ENCODE results near the gene SCN4A. TPM values are rescaled to one million over a fixed set of nuclear protein-coding genes. Genes with fewer than 3 reads are reported as not detected.

Gene SCN4A
- total RNA-seq, 2 donors from 2014 or later: 3.9 to 4.4 TPM

DNA sequence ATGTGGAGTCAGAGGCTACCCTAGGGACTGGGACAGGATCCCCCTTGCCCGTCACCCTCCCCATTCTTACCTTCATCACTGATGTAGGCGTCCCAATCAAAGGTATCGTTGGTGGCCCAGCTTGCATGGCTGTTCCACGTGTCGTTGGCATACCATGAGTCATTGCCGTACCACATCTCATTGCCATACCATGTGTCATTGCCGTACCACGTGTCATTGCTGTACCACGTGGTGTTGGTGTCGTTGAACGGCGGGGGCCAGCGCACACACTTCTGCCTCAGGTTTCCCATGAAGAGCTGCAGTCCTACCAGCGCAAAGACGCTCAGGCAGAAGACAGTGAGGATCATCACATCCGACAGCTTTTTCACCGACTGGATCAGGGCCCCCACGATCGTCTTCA, 4.8 kb downstream of the SCN4A start:
- H3K36me3 Mint-ChIP-seq (ENCODE audit: low read depth): no peaks in the 10 kb centered on the region
- no peaks in the 10 kb centered on the region for H3K27me3 ChIP-seq (ENCODE audit: control insufficient read depth, insufficient read depth, low read length, poor library complexity, severe bottlenecking)
- H3K27ac ChIP-seq (ENCODE audit: low read depth, low read length): no peak overlapping the region
- TF ChIP-seq, protein P1, sequence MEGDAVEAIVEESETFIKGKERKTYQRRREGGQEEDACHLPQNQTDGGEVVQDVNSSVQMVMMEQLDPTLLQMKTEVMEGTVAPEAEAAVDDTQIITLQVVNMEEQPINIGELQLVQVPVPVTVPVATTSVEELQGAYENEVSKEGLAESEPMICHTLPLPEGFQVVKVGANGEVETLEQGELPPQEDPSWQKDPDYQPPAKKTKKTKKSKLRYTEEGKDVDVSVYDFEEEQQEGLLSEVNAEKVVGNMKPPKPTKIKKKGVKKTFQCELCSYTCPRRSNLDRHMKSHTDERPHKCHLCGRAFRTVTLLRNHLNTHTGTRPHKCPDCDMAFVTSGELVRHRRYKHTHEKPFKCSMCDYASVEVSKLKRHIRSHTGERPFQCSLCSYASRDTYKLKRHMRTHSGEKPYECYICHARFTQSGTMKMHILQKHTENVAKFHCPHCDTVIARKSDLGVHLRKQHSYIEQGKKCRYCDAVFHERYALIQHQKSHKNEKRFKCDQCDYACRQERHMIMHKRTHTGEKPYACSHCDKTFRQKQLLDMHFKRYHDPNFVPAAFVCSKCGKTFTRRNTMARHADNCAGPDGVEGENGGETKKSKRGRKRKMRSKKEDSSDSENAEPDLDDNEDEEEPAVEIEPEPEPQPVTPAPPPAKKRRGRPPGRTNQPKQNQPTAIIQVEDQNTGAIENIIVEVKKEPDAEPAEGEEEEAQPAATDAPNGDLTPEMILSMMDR (conservative IDR thresholded peaks at IDR 0.05): no peak
- H3K9me3 Mint-ChIP-seq: no peaks in the 10 kb centered on the region
- no peak for DNase-seq
- peaks cover 13% of the 10 kb centered on the region for H3K27me3 Mint-ChIP-seq (ENCODE audit: insufficient read depth)
- no peaks in the 10 kb centered on the region for H3K9me3 ChIP-seq (ENCODE audit: control insufficient read depth, low read length)
- H3K27ac Mint-ChIP-seq: no peak overlapping the region
- H3K4me3 ChIP-seq (ENCODE audit: low read length): no peak overlapping the region
- no peaks in the 10 kb centered on the region for H3K4me1 ChIP-seq (ENCODE audit: control insufficient read depth, insufficient read depth, low read length)
- H3K4me3 Mint-ChIP-seq: no peak overlapping the region
- H3K9ac ChIP-seq (ENCODE audit: extremely low read depth, low read length, poor library complexity, severe bottlenecking): no peak overlapping the region
- H3K36me3 ChIP-seq (ENCODE audit: control insufficient read depth, insufficient read depth, low read length): no peaks in the 10 kb centered on the region
- 94 to 96% methylated on average over 17 to 19 of the region's 19 CpGs for WGBS, 2 experiments (ENCODE audit: insufficient coverage in 1 of 2, insufficient read length in 1 of 2)
- H3K4me1 Mint-ChIP-seq: no peaks in the 10 kb centered on the region

DNA sequence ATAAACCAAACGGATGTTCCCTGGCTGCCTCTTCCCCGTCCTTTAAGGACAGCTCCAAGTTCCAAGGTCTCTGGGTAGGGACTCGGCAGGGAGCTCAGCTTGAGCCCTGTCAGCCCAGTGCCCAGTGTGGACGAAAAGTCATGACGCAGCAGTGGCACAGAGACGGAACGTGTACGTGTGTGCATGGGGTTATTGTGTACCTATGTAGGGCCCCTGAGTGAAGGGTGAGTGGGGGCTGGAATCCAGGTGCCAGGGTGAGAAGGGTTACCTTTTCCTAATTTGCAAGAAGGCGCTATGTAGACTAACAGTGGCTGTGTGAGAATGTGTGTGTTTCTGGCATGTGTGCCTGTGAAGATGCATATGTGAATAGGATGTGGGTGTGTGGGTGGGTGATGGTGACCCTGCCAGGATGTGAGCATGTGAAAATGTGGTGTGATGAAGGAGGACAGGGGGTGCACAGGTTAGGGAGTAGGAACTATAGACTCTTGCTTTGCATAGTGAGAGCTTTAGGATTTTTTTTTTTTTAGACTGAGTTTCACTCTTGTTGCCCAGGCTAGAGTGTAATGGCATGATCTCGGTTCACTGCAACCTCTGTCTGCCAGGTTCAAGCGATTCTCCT, 6.0 kb downstream of the SCN4A start:
- no peak overlapping the region for H3K4me3 Mint-ChIP-seq

DNA sequence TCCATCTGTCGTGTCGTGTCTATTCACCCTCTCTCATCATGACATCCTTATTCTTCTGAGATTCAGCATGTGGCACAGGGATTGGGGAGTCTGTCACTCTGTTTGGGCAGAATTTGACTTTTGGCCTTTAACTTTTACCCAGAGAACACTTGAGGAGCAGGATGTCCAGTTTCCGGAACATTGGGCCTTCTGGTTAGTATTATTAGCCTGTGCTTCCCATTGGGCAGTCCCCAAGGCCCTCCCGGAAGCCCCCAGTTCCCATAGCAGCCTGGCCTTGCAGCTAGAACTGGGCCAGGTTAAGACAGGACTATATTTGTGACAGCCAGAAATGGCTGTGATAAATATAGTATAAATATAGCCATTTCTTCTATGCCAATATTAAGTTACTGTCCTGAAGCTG, 9.6 kb downstream of the SCN4A start:
- TF ChIP-seq, protein P1 (conservative IDR thresholded peaks at IDR 0.05): no peak
- H3K4me3 ChIP-seq (ENCODE audit: low read length): no peak overlapping the region
- Mint-ChIP-seq H3K27me3 (ENCODE audit: insufficient read depth) (peaks cover 36% of the 10 kb centered on the region), H3K27ac (no peak overlapping the region), H3K36me3 (ENCODE audit: low read depth) (peaks cover 1% of the 10 kb centered on the region), H3K9me3 (no peaks in the 10 kb centered on the region), H3K4me1 (peaks cover 14% of the 10 kb centered on the region), H3K4me3 (no peak overlapping the region)
- no peak overlapping the region for H3K9ac ChIP-seq (ENCODE audit: extremely low read depth, low read length, poor library complexity, severe bottlenecking)
- no peak for DNase-seq
- peaks cover 5% of the 10 kb centered on the region for H3K4me1 ChIP-seq (ENCODE audit: control insufficient read depth, insufficient read depth, low read length)
- peaks cover 15% of the 10 kb centered on the region for H3K27me3 ChIP-seq (ENCODE audit: control insufficient read depth, insufficient read depth, low read length, poor library complexity, severe bottlenecking)
- 90 to 100% methylated on average over 2 to 4 of the region's 4 CpGs for WGBS, 2 experiments (ENCODE audit: insufficient coverage in 1 of 2, insufficient read length in 1 of 2)
- H3K27ac ChIP-seq (ENCODE audit: low read depth, low read length): no peak overlapping the region
- H3K9me3 ChIP-seq (ENCODE audit: control insufficient read depth, low read length): no peaks in the 10 kb centered on the region
- no peaks in the 10 kb centered on the region for H3K36me3 ChIP-seq (ENCODE audit: control insufficient read depth, insufficient read depth, low read length)

More for the DNA sequence above, 6.0 kb downstream of the SCN4A start:
- no peak overlapping the region for H3K4me3 ChIP-seq (ENCODE audit: low read length)
- no peak overlapping the region for H3K27ac Mint-ChIP-seq
- H3K9ac ChIP-seq (ENCODE audit: extremely low read depth, low read length, poor library complexity, severe bottlenecking): no peak overlapping the region
- H3K4me1 ChIP-seq (ENCODE audit: control insufficient read depth, insufficient read depth, low read length): peaks cover 5% of the 10 kb centered on the region
- H3K27ac ChIP-seq (ENCODE audit: low read depth, low read length): no peak overlapping the region
- no peaks in the 10 kb centered on the region for H3K36me3 ChIP-seq (ENCODE audit: control insufficient read depth, insufficient read depth, low read length)
- TF ChIP-seq, protein P1 (conservative IDR thresholded peaks at IDR 0.05): no peak
- H3K27me3 Mint-ChIP-seq (ENCODE audit: insufficient read depth): peaks cover 14% of the 10 kb centered on the region
- WGBS, 2 experiments (ENCODE audit: insufficient coverage in 1 of 2, insufficient read length in 1 of 2): 89 to 92% methylated on average over 11 of the region's 11 CpGs
- DNase-seq: no peak
- no peaks in the 10 kb centered on the region for H3K9me3 Mint-ChIP-seq
- H3K9me3 ChIP-seq (ENCODE audit: control insufficient read depth, low read length): no peaks in the 10 kb centered on the region
- no peaks in the 10 kb centered on the region for H3K36me3 Mint-ChIP-seq (ENCODE audit: low read depth)
- no peaks in the 10 kb centered on the region for H3K27me3 ChIP-seq (ENCODE audit: control insufficient read depth, insufficient read depth, low read length, poor library complexity, severe bottlenecking)
- H3K4me1 Mint-ChIP-seq: peaks cover 5% of the 10 kb centered on the region

All from endodermal cell (in vitro differentiated cells).